Endothelial cell of umbilical vein (primary cell): Measurements from ENCODE around the gene PIK3R1. TPM values are rescaled to one million over a fixed set of nuclear protein-coding genes. Genes with fewer than 3 reads are reported as not detected.
"Not testable (repeated sequence)": the region's sequence is repeated elsewhere in the genome, so short reads cannot be mapped to it uniquely, and the experiment has no call there.

Experiments
- BruUV-seq: library from RNA; stranded (reverse); fragments of 400-500 nt; replicated peaks from 2 replicates; lab custom pipeline; 2021; lab: Mats Ljungman, UMichigan
- CTCF ChIA-PET: fragments of 300-600, 350-600 bp; sonication (Branson Sonifier 250); formaldehyde crosslinking; loops from one replicate; lab custom pipeline; 2021; ENCODE audit warnings: antibody characterized with exemption, inconsistent platforms; lab: Charles Lee
- POLR2A ChIA-PET: fragments of 300-600, 350-600 bp; sonication (Branson Sonifier 250); formaldehyde crosslinking; loops from one replicate; lab custom pipeline; 2021; ENCODE audit warnings: antibody characterized with exemption, inconsistent platforms; lab: Charles Lee
- DNase-seq: peaks from one replicate; pipeline ENCODE4 v3.0.0-alpha.2; 2011; ENCODE audit warnings: low read depth, low spot score
- FAIRE-seq: peaks from 2 replicates; lab custom pipeline; 2011; peaks lifted over from hg19 to GRCh38; lab: Jason Lieb, UNC
- H2AFZ ChIP-seq: 2 replicates; pipeline ENCODE4 v1.6.0; 2012; ENCODE audit warnings: low read depth, low read length, control low read depth, inconsistent platforms
- H3K27ac ChIP-seq: 2 replicates; pipeline ENCODE4 v1.5.1; 2011; ENCODE audit warnings: low read depth, mild to moderate bottlenecking, control low read depth, low read length, moderate library complexity; ENCODE audit not compliant: insufficient read depth
- H3K27me3 ChIP-seq, 2 experiments: 2 replicates each; pipeline versions ENCODE4 v1.6.0 to v1.6.1; 2011; ENCODE audit warnings: low read length in 2 of 2, mixed read lengths in 1 of 2; ENCODE audit not compliant: control insufficient read depth in 2 of 2, insufficient read depth in 2 of 2
- H3K36me3 ChIP-seq, 2 experiments: 2 replicates in 1 of 2; 3 replicates in 1 of 2; pipeline ENCODE4 v1.5.1; 2011; ENCODE audit warnings: low read length in 2 of 2, mild to moderate bottlenecking in 1 of 2, moderate library complexity in 1 of 2; ENCODE audit not compliant: control insufficient read depth in 2 of 2, insufficient read depth in 2 of 2; ENCODE audit errors: extremely low read depth in 1 of 2
- H3K4me1 ChIP-seq: 3 replicates; pipeline ENCODE4 v1.5.1; 2011; ENCODE audit warnings: mild to moderate bottlenecking, low read length; ENCODE audit not compliant: control insufficient read depth, insufficient read depth; ENCODE audit errors: extremely low read depth
- H3K4me2 ChIP-seq: 2 replicates; pipeline ENCODE4 v1.6.1; 2011; ENCODE audit warnings: low read length, control low read depth, mixed read lengths; ENCODE audit not compliant: insufficient read depth
- H3K4me3 ChIP-seq, 3 experiments: fragments of 200-600 bp in 1 of 3; sonication (generic), shearing (Covaris generic) in 1 of 3; replicated peaks in 1 of 3; 2 replicates each; pipeline ENCODE4 v1.5.1; 2011 to 2016; ENCODE audit warnings: control low read depth in 3 of 3, low read length in 3 of 3, mild to moderate bottlenecking in 2 of 3, inconsistent platforms in 1 of 3, low read depth in 1 of 3, moderate library complexity in 1 of 3; ENCODE audit not compliant: insufficient read depth in 1 of 3
- H3K79me2 ChIP-seq: 2 replicates; pipeline ENCODE4 v1.6.0; 2012; ENCODE audit warnings: low read length, inconsistent platforms; ENCODE audit not compliant: control insufficient read depth, insufficient read depth
- H3K9ac ChIP-seq: replicated peaks from 2 replicates; pipeline ENCODE3; 2011; ENCODE audit warnings: low read length, control low read depth; ENCODE audit not compliant: insufficient read depth; ENCODE audit errors: extremely low read depth
- H3K9me1 ChIP-seq: replicated peaks from 3 replicates; pipeline ENCODE4 v1.6.0; 2011; ENCODE audit warnings: mild to moderate bottlenecking, low read length; ENCODE audit not compliant: control insufficient read depth, insufficient read depth; ENCODE audit errors: extremely low read depth
- H3K9me3 ChIP-seq: replicated peaks from 2 replicates; pipeline ENCODE4 v1.5.1; 2012; ENCODE audit warnings: low read length, inconsistent platforms; ENCODE audit not compliant: control insufficient read depth, insufficient read depth
- H4K20me1 ChIP-seq: replicated peaks from 2 replicates; pipeline ENCODE3; 2011; ENCODE audit warnings: mild to moderate bottlenecking, low read length; ENCODE audit not compliant: control insufficient read depth, insufficient read depth; ENCODE audit errors: extremely low read depth
- CTCF ChIP-seq, 2 donors: IDR thresholded peaks; 1 replicate in 1 of 2; 2 replicates in 1 of 2; pipeline ENCODE4 v1.5.1; 2011; ENCODE audit warnings: low read length in 2 of 2, mild to moderate bottlenecking in 2 of 2, moderate library complexity in 2 of 2, control low read depth in 1 of 2, inconsistent platforms in 1 of 2, low read depth in 1 of 2; ENCODE audit not compliant: insufficient read depth in 1 of 2; ENCODE audit errors: extremely low read depth in 1 of 2
- EZH2 ChIP-seq: IDR thresholded peaks from 2 replicates; pipeline ENCODE4 v1.6.1; 2012; ENCODE audit warnings: borderline replicate concordance, low read depth, mild to moderate bottlenecking, moderate library complexity, low read length, inconsistent platforms; ENCODE audit not compliant: severe bottlenecking
- FOS ChIP-seq: IDR thresholded peaks from 2 replicates; pipeline ENCODE4 v1.6.1; 2011; ENCODE audit warnings: mild to moderate bottlenecking, low read length, moderate library complexity, borderline replicate concordance; ENCODE audit not compliant: insufficient read depth
- GATA2 ChIP-seq: IDR thresholded peaks from 2 replicates; pipeline ENCODE4 v1.7.0; 2011; ENCODE audit warnings: low read depth, mild to moderate bottlenecking, moderate library complexity, mixed read lengths, low read length; ENCODE audit not compliant: insufficient read length, insufficient read depth
- JUN ChIP-seq: IDR thresholded peaks from 2 replicates; pipeline ENCODE4 v1.6.1; 2011; ENCODE audit warnings: borderline replicate concordance, low read depth; ENCODE audit not compliant: insufficient read length, insufficient read depth
- MYC ChIP-seq: IDR thresholded peaks from one replicate; pipeline ENCODE4 v1.6.1; 2011; ENCODE audit warnings: mild to moderate bottlenecking, low read depth, low read length
- POLR2A ChIP-seq: IDR thresholded peaks from 2 replicates; pipeline ENCODE4 v1.6.1; 2012; ENCODE audit warnings: low read depth, mild to moderate bottlenecking, control low read depth, low read length
- POLR2AphosphoS5 ChIP-seq: IDR thresholded peaks from 2 replicates; pipeline ENCODE4 v1.6.1; 2012; ENCODE audit warnings: low read depth, mild to moderate bottlenecking, control low read depth, low read length, moderate library complexity; ENCODE audit not compliant: insufficient read depth
- dilution Hi-C: fragments of 300-500 bp; cut with MboI; formaldehyde crosslinking; loops from one replicate; pipeline ENCODE4 v1.15.0; 2019; ENCODE audit warnings: low sequenced_read_pairs; ENCODE audit not compliant: extremely low pct_ligation_motif_present
- intact Hi-C: fragments of 100-400 bp; cut with micrococcal nuclease; formaldehyde crosslinking; loops from one replicate; pipeline ENCODE4 v1.10.0; 2022
- polyA plus RNA-seq, 4 experiments: library from polyadenylated mRNA; depleted of rRNA in 3 of 4; stranded (reverse) in 3 of 4; unstranded in 1 of 4; fragments of >200 nt; gene quantifications; 2 replicates each; pipeline versions ENCODE4 v1.2.1 to v1.2.3, GENCODE V29; 2011 to 2012; ENCODE audit warnings: missing spikeins in 1 of 4
- total RNA-seq: library from RNA; stranded (reverse); gene quantifications from 2 replicates; pipeline ENCODE4 v1.2.3, GENCODE V29; 2021
- TF ChIP-seq, protein P1 (sequence below): IDR thresholded peaks from 2 replicates; pipeline ENCODE4 v1.6.1; 2011; ENCODE audit not compliant: insufficient read depth, insufficient read length

The PIK3R1 gene
- total and polyA plus RNA-seq, 2 donors (not counting 3 experiments of a cell fraction or from before 2014, with no cell fraction given) = 2.8 to 30.0 TPM

- no peaks in the 10 kb centered on the region for H3K9me1 ChIP-seq
- peaks cover 5% of the 10 kb centered on the region for H4K20me1 ChIP-seq
- H3K4me3 ChIP-seq = no peak overlapping the region
- DNase-seq (no peak), FAIRE-seq (no peak)
- no TSS peak for BruUV-seq
- H3K27me3 ChIP-seq = no peaks in the 10 kb centered on the region
- H3K4me1 ChIP-seq = peaks cover 10% of the 10 kb centered on the region
- H2AFZ ChIP-seq = no peak overlapping the region
- H3K9ac ChIP-seq = no peak overlapping the region
- dilution Hi-C loops (no loop called here), intact Hi-C loops (no loop called here)
- H3K27ac ChIP-seq = no peak overlapping the region
- CTCF ChIA-PET = no interaction called here
- H3K9me3 ChIP-seq = no peaks in the 10 kb centered on the region
- H3K36me3 ChIP-seq = no peaks in the 10 kb centered on the region
- peaks cover 43% of the 10 kb centered on the region for H3K79me2 ChIP-seq
- TF ChIP-seq POLR2AphosphoS5 (no peak), JUN (no peak), GATA2 (no peak), CTCF (IDR thresholded peaks at IDR 0.05; ENCODE audit: extremely low read depth in 1 of 2, insufficient read depth in 1 of 2, low read depth in 1 of 2, low read length in 2 of 2) (no peak), POLR2A (no peak), FOS (no peak), MYC (no peak), EZH2 (no peak)
- TF ChIP-seq, protein P1, sequence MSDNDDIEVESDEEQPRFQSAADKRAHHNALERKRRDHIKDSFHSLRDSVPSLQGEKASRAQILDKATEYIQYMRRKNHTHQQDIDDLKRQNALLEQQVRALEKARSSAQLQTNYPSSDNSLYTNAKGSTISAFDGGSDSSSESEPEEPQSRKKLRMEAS = no peak
- POLR2A ChIA-PET = no interaction called here
- H3K4me2 ChIP-seq = no peak overlapping the region
Measured at GRCh38 chr5:68233075-68233474, 17.5 kb downstream of the PIK3R1 start.

DNA sequence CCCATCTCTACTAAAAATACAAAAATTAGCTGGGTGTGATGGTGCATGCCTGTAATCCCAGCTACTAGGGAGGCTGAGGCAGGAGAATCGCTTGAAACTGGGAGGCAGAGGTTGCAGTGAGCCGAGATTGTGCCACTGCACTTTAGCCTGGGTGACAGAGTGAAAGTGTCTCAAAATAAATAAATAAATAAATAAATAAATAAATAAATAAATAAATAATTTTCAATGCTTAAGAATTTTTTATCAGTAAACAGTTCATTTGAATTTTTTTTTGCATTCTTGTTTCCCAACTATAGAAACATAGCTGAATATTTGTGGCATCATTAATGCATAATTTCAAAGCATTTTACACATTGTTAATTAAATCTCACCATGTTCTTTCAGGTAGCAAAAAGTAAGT, 19.7 kb downstream of the PIK3R1 start:
- peaks cover 35% of the 10 kb centered on the region for H3K79me2 ChIP-seq
- intact Hi-C loops, H3K9ac ChIP-seq, BruUV-seq, H3K4me2 ChIP-seq, H3K4me1 ChIP-seq, POLR2A ChIA-PET, H3K36me3 ChIP-seq, H3K27me3 ChIP-seq, H3K27ac ChIP-seq, H4K20me1 ChIP-seq, dilution Hi-C loops, DNase-seq, FAIRE-seq, H3K9me1 ChIP-seq, H3K9me3 ChIP-seq, H2AFZ ChIP-seq, H3K4me3 ChIP-seq: not testable (repeated sequence)
- CTCF ChIA-PET = interaction anchor here (1.4 kb wide), 1 partner anchor 21 kb away, joined by 3 read pairs; no protein-coding TSS in a partner anchor
